ENCODE results near the gene NIPA2.

The NIPA2 gene

DNA sequence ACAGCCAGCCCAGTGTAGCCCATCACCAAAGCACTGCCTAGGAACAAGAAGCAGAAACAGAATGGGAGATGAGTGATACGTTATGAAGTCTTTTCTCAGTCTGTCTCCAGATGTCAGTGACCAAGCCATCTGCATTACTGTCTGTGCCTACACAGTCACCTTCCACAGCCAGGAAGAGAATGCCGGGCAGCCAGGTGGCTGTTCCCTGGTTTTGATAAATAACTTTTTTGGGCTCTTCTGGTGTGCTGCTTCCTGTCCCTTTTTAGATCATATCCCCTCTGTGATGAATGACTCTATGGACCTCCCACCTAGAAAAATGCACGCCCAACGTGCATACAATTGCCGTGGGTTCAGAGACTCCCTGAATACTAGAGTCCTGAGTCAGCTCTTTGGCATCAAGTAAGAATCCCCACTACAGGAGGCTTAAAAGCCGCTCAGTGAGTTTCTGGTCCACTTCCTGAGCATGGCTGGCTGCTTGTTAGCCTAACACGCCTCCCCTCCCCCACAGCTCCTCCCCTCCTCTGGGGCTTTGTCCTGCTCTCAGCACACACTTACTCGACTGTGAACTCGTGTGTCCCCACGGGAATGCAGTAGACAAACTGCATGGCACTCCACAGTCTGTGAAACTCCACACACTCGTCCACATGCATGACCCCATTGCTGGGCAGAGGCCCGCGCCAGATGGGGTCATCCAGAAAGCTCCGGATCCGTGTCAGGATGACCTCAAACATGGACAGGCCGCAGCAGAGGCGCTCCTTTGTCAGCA is 34.7 kb downstream of the NIPA2 start:
- in situ Hi-C loops (cut with HindIII; ENCODE audit: low pct_ligation_motif_present, low sequenced_read_pairs), result no loop called here
- no peak overlapping the region for H3K4me3 ChIP-seq (ENCODE audit: low read depth, low read length)
- peak overlapping the region; percentile 38 for H3K27ac ChIP-seq
- DNase-seq, result peak; percentile 82
- TF ChIP-seq, protein P1, sequence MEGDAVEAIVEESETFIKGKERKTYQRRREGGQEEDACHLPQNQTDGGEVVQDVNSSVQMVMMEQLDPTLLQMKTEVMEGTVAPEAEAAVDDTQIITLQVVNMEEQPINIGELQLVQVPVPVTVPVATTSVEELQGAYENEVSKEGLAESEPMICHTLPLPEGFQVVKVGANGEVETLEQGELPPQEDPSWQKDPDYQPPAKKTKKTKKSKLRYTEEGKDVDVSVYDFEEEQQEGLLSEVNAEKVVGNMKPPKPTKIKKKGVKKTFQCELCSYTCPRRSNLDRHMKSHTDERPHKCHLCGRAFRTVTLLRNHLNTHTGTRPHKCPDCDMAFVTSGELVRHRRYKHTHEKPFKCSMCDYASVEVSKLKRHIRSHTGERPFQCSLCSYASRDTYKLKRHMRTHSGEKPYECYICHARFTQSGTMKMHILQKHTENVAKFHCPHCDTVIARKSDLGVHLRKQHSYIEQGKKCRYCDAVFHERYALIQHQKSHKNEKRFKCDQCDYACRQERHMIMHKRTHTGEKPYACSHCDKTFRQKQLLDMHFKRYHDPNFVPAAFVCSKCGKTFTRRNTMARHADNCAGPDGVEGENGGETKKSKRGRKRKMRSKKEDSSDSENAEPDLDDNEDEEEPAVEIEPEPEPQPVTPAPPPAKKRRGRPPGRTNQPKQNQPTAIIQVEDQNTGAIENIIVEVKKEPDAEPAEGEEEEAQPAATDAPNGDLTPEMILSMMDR (IDR thresholded peaks at IDR 0.05; ENCODE audit: low read depth, low read length, missing control alignments), result no peak
- no peaks in the 10 kb centered on the region for H3K27me3 ChIP-seq (replicated peaks)
- H3K36me3 ChIP-seq (replicated peaks), result peaks cover 53% of the 10 kb centered on the region

DNA sequence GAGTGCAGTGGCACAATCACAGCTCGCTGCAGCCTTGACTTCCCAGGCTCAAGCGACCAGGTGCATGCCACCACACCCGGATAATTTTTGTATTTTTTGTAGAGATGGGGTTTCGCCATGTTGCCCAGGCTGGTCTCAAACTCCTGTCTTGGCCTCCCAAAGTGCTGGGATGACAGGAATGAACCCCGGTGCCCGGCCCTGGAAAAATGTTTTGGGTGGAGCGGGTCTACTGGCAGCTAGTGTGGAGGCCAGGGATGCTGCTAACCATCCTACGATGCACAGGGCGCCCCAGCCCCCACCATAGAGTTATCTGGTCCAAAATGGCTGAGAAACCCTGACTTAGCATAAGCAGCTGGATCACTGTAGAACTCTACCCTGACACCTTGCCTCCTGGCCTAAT is 35.4 kb downstream of the NIPA2 start:
- TF ChIP-seq, protein P1 (IDR thresholded peaks at IDR 0.05; ENCODE audit: low read depth, low read length, missing control alignments), result no peak
- H3K36me3 ChIP-seq (replicated peaks), result peaks cover 50% of the 10 kb centered on the region

DNA sequence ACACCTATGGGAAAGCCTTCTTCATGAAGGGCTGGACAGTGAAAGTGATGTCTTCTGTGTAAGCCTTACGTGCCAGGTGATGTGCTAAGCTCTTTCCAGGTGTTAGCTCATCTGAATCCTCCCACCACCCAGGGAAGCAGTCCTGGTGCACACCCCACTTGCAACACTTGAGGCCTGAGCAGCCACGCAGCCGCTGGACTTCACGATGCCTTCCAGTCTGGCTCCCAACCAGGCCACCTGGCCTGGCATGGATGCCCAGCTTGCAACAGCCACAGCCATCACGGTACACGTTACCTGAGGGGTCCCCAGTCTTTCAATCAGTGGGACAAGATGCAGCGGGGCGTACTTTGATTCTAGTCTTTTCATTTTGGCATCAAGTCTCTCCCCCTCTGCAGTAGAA is 35.8 kb downstream of the NIPA2 start:
- no peak for DNase-seq
- no peak overlapping the region for H3K27ac ChIP-seq
- no peaks in the 10 kb centered on the region for H3K27me3 ChIP-seq (replicated peaks)
- peaks cover 48% of the 10 kb centered on the region for H3K36me3 ChIP-seq (replicated peaks)
- TF ChIP-seq, protein P1 (IDR thresholded peaks at IDR 0.05; ENCODE audit: low read depth, low read length, missing control alignments), result no peak
- in situ Hi-C loops (cut with HindIII; ENCODE audit: low pct_ligation_motif_present, low sequenced_read_pairs), result no loop called here
- no peak overlapping the region for H3K4me3 ChIP-seq (ENCODE audit: low read depth, low read length)

More for the DNA sequence above, 35.4 kb downstream of the NIPA2 start:
- H3K4me3 ChIP-seq (ENCODE audit: low read depth, low read length), result no peak overlapping the region
- in situ Hi-C loops (cut with HindIII; ENCODE audit: low pct_ligation_motif_present, low sequenced_read_pairs), result no loop called here
- no peak for DNase-seq
- H3K27ac ChIP-seq, result no peak overlapping the region
- H3K27me3 ChIP-seq (replicated peaks), result no peaks in the 10 kb centered on the region

GRCh38 chr15:22874966-22875365 is 36.5 kb downstream of the NIPA2 start:
- Histone ChIP-seq H3K36me3 (replicated peaks) (peaks cover 46% of the 10 kb centered on the region), H3K4me3 (ENCODE audit: low read depth, low read length) (no peak overlapping the region), H3K27ac (no peak overlapping the region), H3K27me3 (replicated peaks) (no peaks in the 10 kb centered on the region)
- TF ChIP-seq, protein P1 (IDR thresholded peaks at IDR 0.05; ENCODE audit: low read depth, low read length, missing control alignments), result no peak
- no peak for DNase-seq
- in situ Hi-C loops (cut with HindIII; ENCODE audit: low pct_ligation_motif_present, low sequenced_read_pairs), result no loop called here

- TF ChIP-seq, protein P1 (IDR thresholded peaks at IDR 0.05; ENCODE audit: low read depth, low read length, missing control alignments), result no peak
- H3K36me3 ChIP-seq (replicated peaks), result peaks cover 47% of the 10 kb centered on the region
- no peak overlapping the region for H3K27ac ChIP-seq
- in situ Hi-C loops (cut with HindIII; ENCODE audit: low pct_ligation_motif_present, low sequenced_read_pairs), result no loop called here
- H3K4me3 ChIP-seq (ENCODE audit: low read depth, low read length), result no peak overlapping the region
- H3K27me3 ChIP-seq (replicated peaks), result no peaks in the 10 kb centered on the region
- DNase-seq, result no peak
These were observed 38.7 kb downstream of the NIPA2 start for GRCh38 chr15:22877117-22877516.

GRCh38 chr15:22877607-22878006 is 39.1 kb downstream of the NIPA2 start:
- peaks cover 48% of the 10 kb centered on the region for H3K36me3 ChIP-seq (replicated peaks)
- TF ChIP-seq, protein P1 (IDR thresholded peaks at IDR 0.05; ENCODE audit: low read depth, low read length, missing control alignments), result no peak
- DNase-seq, result no peak
- no peak overlapping the region for H3K4me3 ChIP-seq (ENCODE audit: low read depth, low read length)
- H3K27ac ChIP-seq, result no peak overlapping the region
- in situ Hi-C loops (cut with HindIII; ENCODE audit: low pct_ligation_motif_present, low sequenced_read_pairs), result no loop called here
- H3K27me3 ChIP-seq (replicated peaks), result no peaks in the 10 kb centered on the region
